HepG2 (cell line): ENCODE data around the gene ADAM15. TPM values are rescaled to one million over a fixed set of nuclear protein-coding genes. Genes with fewer than 3 reads are reported as not detected.

Experiments
- ARNTL ChIP-seq: sonication (generic); formaldehyde crosslinking; IDR thresholded peaks from 2 replicates; pipeline ENCODE4 v1.4.0; 2020; ENCODE audit warnings: mild to moderate bottlenecking, missing genetic modification reagents
- DMAP1 ChIP-seq: IDR thresholded peaks from 2 replicates; pipeline ENCODE4 v1.6.1; 2016
- LCORL ChIP-seq, 2 experiments: fragments of 450-650 bp in 1 of 2; sonication (generic) in 1 of 2; formaldehyde crosslinking in 1 of 2; IDR thresholded peaks; 2 replicates each; pipeline versions ENCODE4 v1.5.0 to v1.6.1; 2017 to 2020; ENCODE audit warnings: antibody characterized with exemption in 1 of 2, missing genetic modification reagents in 1 of 2
- MYNN ChIP-seq: sonication (generic); formaldehyde crosslinking; IDR thresholded peaks from 2 replicates; pipeline ENCODE4 v1.4.0; 2020; ENCODE audit warnings: mild to moderate bottlenecking, low read depth, missing genetic modification reagents
- SMARCE1 ChIP-seq: fragments of 450-650 bp; IDR thresholded peaks from 2 replicates; pipeline ENCODE4 v1.6.1; 2017; ENCODE audit warnings: borderline replicate concordance
- SUZ12 ChIP-seq: fragments of 150-350 bp; IDR thresholded peaks from 2 replicates; pipeline ENCODE4 v1.6.1; 2014; ENCODE audit warnings: low read depth, low read length
- U2AF2 ChIP-seq: fragments of 200-400 bp; formaldehyde crosslinking; IDR thresholded peaks from 2 replicates; pipeline ENCODE4 v1.6.1; 2017; ENCODE audit warnings: low read depth, mild to moderate bottlenecking, low read length
- XBP1 ChIP-seq: sonication (generic); formaldehyde crosslinking; IDR thresholded peaks from 2 replicates; pipeline ENCODE4 v1.5.0; 2020; ENCODE audit warnings: missing genetic modification reagents
- ZBTB7A ChIP-seq: sonication (generic); formaldehyde crosslinking; IDR thresholded peaks from 2 replicates; pipeline ENCODE4 v1.8.0; 2022; ENCODE audit warnings: mild to moderate bottlenecking, missing genetic modification reagents
- ZC3H13 ChIP-seq: sonication (generic); formaldehyde crosslinking; IDR thresholded peaks from 2 replicates; pipeline ENCODE4 v1.8.1; 2023; ENCODE audit warnings: mild to moderate bottlenecking, missing genetic modification reagents, moderate library complexity
- ZNF569 ChIP-seq: sonication (generic); formaldehyde crosslinking; IDR thresholded peaks from 2 replicates; pipeline ENCODE4 v1.5.0; 2020; ENCODE audit warnings: mild to moderate bottlenecking, missing genetic modification reagents, moderate library complexity, borderline replicate concordance
- ZNF850 ChIP-seq: sonication (generic); formaldehyde crosslinking; conservative IDR thresholded peaks from 2 replicates; pipeline ENCODE4 v1.9.0; 2021; ENCODE audit warnings: mild to moderate bottlenecking, missing genetic modification reagents
- polyA plus RNA-seq, 8 experiments: library from polyadenylated mRNA; depleted of rRNA in 3 of 8; stranded (reverse) in 7 of 8; unstranded in 1 of 8; fragments of >200 nt; fragmentation: Illumina TruSeq in 4 of 8; extraction: Trizol in 4 of 8; gene quantifications; 2 replicates each; pipeline versions ENCODE4 v1.2.1 to v1.2.3, GENCODE V29; 2011 to 2016; ENCODE audit warnings: low read depth in 4 of 8, missing spikeins in 1 of 8, mixed read lengths in 1 of 8; ENCODE audit not compliant: insufficient read depth in 1 of 8
- total RNA-seq, 5 experiments: library from RNA; depleted of rRNA; stranded (reverse); fragments of >200 nt; fragmentation: Illumina TruSeq; extraction: Trizol; gene quantifications; 2 replicates each; pipeline ENCODE4 v1.2.3, GENCODE V29; 2016; ENCODE audit warnings: low read depth in 1 of 5
- TF ChIP-seq, protein P1 (sequence below), 2 experiments: sonication (generic) in 1 of 2; formaldehyde crosslinking in 1 of 2; IDR thresholded peaks; 2 replicates each; pipeline versions ENCODE4 v1.4.0 to v1.6.1; 2018 to 2020; ENCODE audit warnings: missing genetic modification reagents in 2 of 2, borderline replicate concordance in 1 of 2, low read depth in 1 of 2, mild to moderate bottlenecking in 1 of 2, missing biosample characterization in 1 of 2
- TF ChIP-seq, protein P2 (sequence below): sonication (generic); formaldehyde crosslinking; IDR thresholded peaks from 2 replicates; pipeline ENCODE4 v1.8.0; 2022; ENCODE audit warnings: mild to moderate bottlenecking, missing genetic modification reagents, moderate library complexity
- TF ChIP-seq, protein P3 (sequence below): sonication (generic); formaldehyde crosslinking; conservative IDR thresholded peaks from 2 replicates; pipeline ENCODE4 v1.8.1; 2023; ENCODE audit warnings: missing genetic modification reagents
- TF ChIP-seq, protein P4 (sequence below): sonication (generic); formaldehyde crosslinking; IDR thresholded peaks from 2 replicates; pipeline ENCODE4 v1.4.0; 2020; ENCODE audit warnings: missing genetic modification reagents
- TF ChIP-seq, protein P5 (sequence below), 2 experiments: fragments of 450-650 bp in 1 of 2; sonication (generic) in 1 of 2; formaldehyde crosslinking; IDR thresholded peaks; 2 replicates each; pipeline versions ENCODE4 v1.5.0 to v1.8.0; 2020 to 2022; ENCODE audit warnings: mild to moderate bottlenecking in 1 of 2, missing genetic modification reagents in 1 of 2

ADAM15 gene
- total and polyA plus RNA-seq, 2 of the 13 experiments (the other 11 are each of a cell fraction or from before 2014, with no cell fraction given), result 17.9 to 25.6 TPM

DNA sequence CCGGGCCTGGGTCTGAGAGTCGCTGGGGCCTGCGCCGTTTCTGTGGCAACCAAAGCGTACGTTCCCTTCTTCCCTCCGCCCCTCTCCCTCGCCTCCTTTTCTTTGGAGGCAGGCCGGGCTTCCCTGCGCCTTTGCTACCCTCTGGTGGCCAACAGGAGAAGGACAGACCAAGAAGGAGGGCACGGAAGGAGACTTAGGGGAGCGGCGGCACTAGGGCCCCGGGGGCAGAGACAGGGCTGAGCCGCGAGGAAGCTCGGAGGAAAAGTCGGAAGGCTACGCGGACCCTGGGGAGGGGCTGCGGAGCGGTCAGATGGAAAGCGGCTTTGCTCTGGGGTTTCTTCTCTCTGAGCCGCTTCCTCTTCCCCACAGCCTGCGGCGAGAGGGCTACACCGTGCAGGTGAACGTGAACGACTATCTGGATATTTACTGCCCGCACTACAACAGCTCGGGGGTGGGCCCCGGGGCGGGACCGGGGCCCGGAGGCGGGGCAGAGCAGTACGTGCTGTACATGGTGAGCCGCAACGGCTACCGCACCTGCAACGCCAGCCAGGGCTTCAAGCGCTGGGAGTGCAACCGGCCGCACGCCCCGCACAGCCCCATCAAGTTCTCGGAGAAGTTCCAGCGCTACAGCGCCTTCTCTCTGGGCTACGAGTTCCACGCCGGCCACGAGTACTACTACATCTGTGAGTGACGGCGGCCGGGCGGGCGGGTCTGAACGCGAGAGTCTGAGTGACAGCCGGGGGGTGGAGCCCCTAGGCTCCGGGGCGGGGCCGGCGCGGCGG lies 33.8 kb downstream of the ADAM15 start (continued):
- TF ChIP-seq, protein P1, sequence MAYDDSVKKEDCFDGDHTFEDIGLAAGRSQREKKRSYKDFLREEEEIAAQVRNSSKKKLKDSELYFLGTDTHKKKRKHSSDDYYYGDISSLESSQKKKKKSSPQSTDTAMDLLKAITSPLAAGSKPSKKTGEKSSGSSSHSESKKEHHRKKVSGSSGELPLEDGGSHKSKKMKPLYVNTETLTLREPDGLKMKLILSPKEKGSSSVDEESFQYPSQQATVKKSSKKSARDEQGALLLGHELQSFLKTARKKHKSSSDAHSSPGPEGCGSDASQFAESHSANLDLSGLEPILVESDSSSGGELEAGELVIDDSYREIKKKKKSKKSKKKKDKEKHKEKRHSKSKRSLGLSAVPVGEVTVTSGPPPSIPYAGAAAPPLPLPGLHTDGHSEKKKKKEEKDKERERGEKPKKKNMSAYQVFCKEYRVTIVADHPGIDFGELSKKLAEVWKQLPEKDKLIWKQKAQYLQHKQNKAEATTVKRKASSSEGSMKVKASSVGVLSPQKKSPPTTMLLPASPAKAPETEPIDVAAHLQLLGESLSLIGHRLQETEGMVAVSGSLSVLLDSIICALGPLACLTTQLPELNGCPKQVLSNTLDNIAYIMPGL (CRISPR knock-in tag; IDR thresholded peaks at IDR 0.05; ENCODE audit: borderline replicate concordance in 1 of 2, low read depth in 1 of 2), result peak; percentile 95
- no peak for TF ChIP-seq LCORL (IDR thresholded peaks at IDR 0.05)
- TF ChIP-seq LCORL (CRISPR knock-in tag; IDR thresholded peaks at IDR 0.05), result peak; percentile 90
- TF ChIP-seq, protein P2, sequence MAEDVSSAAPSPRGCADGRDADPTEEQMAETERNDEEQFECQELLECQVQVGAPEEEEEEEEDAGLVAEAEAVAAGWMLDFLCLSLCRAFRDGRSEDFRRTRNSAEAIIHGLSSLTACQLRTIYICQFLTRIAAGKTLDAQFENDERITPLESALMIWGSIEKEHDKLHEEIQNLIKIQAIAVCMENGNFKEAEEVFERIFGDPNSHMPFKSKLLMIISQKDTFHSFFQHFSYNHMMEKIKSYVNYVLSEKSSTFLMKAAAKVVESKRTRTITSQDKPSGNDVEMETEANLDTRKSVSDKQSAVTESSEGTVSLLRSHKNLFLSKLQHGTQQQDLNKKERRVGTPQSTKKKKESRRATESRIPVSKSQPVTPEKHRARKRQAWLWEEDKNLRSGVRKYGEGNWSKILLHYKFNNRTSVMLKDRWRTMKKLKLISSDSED (CRISPR knock-in tag), result no peak
- no peak for TF ChIP-seq SMARCE1
- 0 out of 2 replicates have a peak, but pooled peaks have one; percentile 35 for TF ChIP-seq U2AF2
- TF ChIP-seq ZBTB7A, result no peak
- TF ChIP-seq ZC3H13, result peak; percentile 90; the same call in 1 of the 2 replicates
- TF ChIP-seq, protein P3, sequence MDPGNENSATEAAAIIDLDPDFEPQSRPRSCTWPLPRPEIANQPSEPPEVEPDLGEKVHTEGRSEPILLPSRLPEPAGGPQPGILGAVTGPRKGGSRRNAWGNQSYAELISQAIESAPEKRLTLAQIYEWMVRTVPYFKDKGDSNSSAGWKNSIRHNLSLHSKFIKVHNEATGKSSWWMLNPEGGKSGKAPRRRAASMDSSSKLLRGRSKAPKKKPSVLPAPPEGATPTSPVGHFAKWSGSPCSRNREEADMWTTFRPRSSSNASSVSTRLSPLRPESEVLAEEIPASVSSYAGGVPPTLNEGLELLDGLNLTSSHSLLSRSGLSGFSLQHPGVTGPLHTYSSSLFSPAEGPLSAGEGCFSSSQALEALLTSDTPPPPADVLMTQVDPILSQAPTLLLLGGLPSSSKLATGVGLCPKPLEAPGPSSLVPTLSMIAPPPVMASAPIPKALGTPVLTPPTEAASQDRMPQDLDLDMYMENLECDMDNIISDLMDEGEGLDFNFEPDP (CRISPR knock-in tag), result no peak
- TF ChIP-seq ARNTL (CRISPR knock-in tag), result peak; percentile 74; the same call in 1 of the 2 replicates
- TF ChIP-seq ZNF850 (CRISPR knock-in tag), result no peak
- TF ChIP-seq, protein P4, sequence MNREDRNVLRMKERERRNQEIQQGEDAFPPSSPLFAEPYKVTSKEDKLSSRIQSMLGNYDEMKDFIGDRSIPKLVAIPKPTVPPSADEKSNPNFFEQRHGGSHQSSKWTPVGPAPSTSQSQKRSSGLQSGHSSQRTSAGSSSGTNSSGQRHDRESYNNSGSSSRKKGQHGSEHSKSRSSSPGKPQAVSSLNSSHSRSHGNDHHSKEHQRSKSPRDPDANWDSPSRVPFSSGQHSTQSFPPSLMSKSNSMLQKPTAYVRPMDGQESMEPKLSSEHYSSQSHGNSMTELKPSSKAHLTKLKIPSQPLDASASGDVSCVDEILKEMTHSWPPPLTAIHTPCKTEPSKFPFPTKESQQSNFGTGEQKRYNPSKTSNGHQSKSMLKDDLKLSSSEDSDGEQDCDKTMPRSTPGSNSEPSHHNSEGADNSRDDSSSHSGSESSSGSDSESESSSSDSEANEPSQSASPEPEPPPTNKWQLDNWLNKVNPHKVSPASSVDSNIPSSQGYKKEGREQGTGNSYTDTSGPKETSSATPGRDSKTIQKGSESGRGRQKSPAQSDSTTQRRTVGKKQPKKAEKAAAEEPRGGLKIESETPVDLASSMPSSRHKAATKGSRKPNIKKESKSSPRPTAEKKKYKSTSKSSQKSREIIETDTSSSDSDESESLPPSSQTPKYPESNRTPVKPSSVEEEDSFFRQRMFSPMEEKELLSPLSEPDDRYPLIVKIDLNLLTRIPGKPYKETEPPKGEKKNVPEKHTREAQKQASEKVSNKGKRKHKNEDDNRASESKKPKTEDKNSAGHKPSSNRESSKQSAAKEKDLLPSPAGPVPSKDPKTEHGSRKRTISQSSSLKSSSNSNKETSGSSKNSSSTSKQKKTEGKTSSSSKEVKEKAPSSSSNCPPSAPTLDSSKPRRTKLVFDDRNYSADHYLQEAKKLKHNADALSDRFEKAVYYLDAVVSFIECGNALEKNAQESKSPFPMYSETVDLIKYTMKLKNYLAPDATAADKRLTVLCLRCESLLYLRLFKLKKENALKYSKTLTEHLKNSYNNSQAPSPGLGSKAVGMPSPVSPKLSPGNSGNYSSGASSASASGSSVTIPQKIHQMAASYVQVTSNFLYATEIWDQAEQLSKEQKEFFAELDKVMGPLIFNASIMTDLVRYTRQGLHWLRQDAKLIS (CRISPR knock-in tag), result no peak
- TF ChIP-seq ZNF569 (CRISPR knock-in tag), result no peak
- TF ChIP-seq MYNN, result no peak
- TF ChIP-seq XBP1 (CRISPR knock-in tag), result no peak
- no peak for TF ChIP-seq SUZ12
- TF ChIP-seq, protein P5, sequence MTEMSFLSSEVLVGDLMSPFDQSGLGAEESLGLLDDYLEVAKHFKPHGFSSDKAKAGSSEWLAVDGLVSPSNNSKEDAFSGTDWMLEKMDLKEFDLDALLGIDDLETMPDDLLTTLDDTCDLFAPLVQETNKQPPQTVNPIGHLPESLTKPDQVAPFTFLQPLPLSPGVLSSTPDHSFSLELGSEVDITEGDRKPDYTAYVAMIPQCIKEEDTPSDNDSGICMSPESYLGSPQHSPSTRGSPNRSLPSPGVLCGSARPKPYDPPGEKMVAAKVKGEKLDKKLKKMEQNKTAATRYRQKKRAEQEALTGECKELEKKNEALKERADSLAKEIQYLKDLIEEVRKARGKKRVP (CRISPR knock-in tag; IDR thresholded peaks at IDR 0.05), result 0 out of 4 replicates have a peak, but pooled peaks of 1 of the 2 experiments have one; percentile 43
- TF ChIP-seq DMAP1 (CRISPR knock-in tag), result peak; percentile 51; the same call in 1 of the 2 replicates
